ENCODE data around the gene ATG7.

The ATG7 gene

GRCh38 chr3:11555211-11555782 is 283.1 kb downstream of the ATG7 start:
- no peaks in the 10 kb centered on the region for H3K27me3 ChIP-seq (ENCODE audit: insufficient read depth, poor library complexity, severe bottlenecking)
- DNase-seq (ENCODE audit: low read depth in 1 of 2, low spot score in 1 of 2), result no peak
- H3K4me3 ChIP-seq (replicated peaks; ENCODE audit: insufficient read depth, low read length), result no peak overlapping the region
- no peak for TF ChIP-seq POLR2AphosphoS5 (IDR thresholded peaks at IDR 0.05; ENCODE audit: low read depth)
- no peak for TF ChIP-seq GABPA (IDR thresholded peaks at IDR 0.05; ENCODE audit: low read depth)
- TF ChIP-seq CTCF (IDR thresholded peaks at IDR 0.05; ENCODE audit: insufficient read depth, low read length), result no peak
- TF ChIP-seq SPI1 (IDR thresholded peaks at IDR 0.05; ENCODE audit: borderline replicate concordance, low read depth), result no peak
- no peak for TF ChIP-seq REST (IDR thresholded peaks at IDR 0.05; ENCODE audit: insufficient replicate concordance, low read depth)
- no peak overlapping the region for H3K27ac ChIP-seq (replicated peaks)

- H3K27ac ChIP-seq (replicated peaks), result no peak overlapping the region
- H3K4me3 ChIP-seq (replicated peaks; ENCODE audit: insufficient read depth, low read length), result no peak overlapping the region
- no peaks in the 10 kb centered on the region for H3K27me3 ChIP-seq (ENCODE audit: insufficient read depth, poor library complexity, severe bottlenecking)
- TF ChIP-seq GABPA (IDR thresholded peaks at IDR 0.05; ENCODE audit: low read depth) (no peak), SPI1 (IDR thresholded peaks at IDR 0.05; ENCODE audit: borderline replicate concordance, low read depth) (no peak), CTCF (IDR thresholded peaks at IDR 0.05; ENCODE audit: insufficient read depth, low read length) (no peak)
- DNase-seq (ENCODE audit: low read depth in 1 of 2, low spot score in 1 of 2), result no peak
Observed at GRCh38 chr3:11555881-11556633, 283.9 kb downstream of the ATG7 start.

GRCh38 chr3:11556851-11557644 is 284.9 kb downstream of the ATG7 start:
- Histone ChIP-seq H3K27me3 (ENCODE audit: insufficient read depth, poor library complexity, severe bottlenecking) (no peaks in the 10 kb centered on the region), H3K27ac (replicated peaks) (no peak overlapping the region), H3K4me3 (replicated peaks; ENCODE audit: insufficient read depth, low read length) (no peak overlapping the region)
- no peak for DNase-seq (ENCODE audit: low read depth in 1 of 2, low spot score in 1 of 2)
- TF ChIP-seq REST (IDR thresholded peaks at IDR 0.05; ENCODE audit: insufficient replicate concordance, low read depth) (no peak), GABPA (IDR thresholded peaks at IDR 0.05; ENCODE audit: low read depth) (no peak), CTCF (IDR thresholded peaks at IDR 0.05; ENCODE audit: insufficient read depth, low read length) (no peak), POLR2AphosphoS5 (IDR thresholded peaks at IDR 0.05; ENCODE audit: low read depth) (no peak), SPI1 (IDR thresholded peaks at IDR 0.05; ENCODE audit: borderline replicate concordance, low read depth) (no peak)

Data from HL-60 (cell line).